ENCODE results near the gene ACOT11. TPM values are rescaled to one million over a fixed set of nuclear protein-coding genes. Genes with fewer than 3 reads are reported as not detected.

ACOT11 gene
- total RNA-seq, 1 experiment from 2014 or later, result 1.9 TPM

DNA sequence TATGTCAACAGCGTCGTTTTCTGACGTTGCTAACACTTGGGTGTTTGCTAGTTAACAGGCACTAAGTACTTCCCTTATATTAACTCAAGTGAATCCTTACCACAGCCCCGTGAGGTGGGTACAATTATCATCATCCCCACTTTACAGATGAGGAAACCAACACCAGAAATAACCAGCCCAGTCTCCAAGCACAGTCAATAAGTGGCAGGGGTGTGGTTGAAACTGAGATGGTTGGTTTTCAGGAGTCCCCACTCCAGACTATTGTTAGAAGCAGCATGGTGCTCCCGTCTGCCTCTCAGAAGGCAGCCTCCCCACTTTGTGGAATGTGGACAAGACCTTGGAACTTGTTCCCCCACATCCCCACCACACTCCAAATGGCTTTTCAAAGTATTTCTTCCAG, 45.7 kb upstream of the ACOT11 start:
- H3K4me3 ChIP-seq (ENCODE audit: low read depth in 2 of 2, low read length in 2 of 2), result no peak overlapping the region
- peaks cover 5% of the 10 kb centered on the region for H3K4me1 ChIP-seq (ENCODE audit: control insufficient read depth, insufficient read depth, low read length)
- intact Hi-C loops (cut with micrococcal nuclease; ENCODE audit: unreplicated experiment) (no loop called here), in situ Hi-C loops (cut with HindIII; ENCODE audit: low pct_unique_long_range_greater_than_20kb, low sequenced_read_pairs) (no loop called here)
- no peaks in the 10 kb centered on the region for H3K36me3 ChIP-seq (ENCODE audit: control insufficient read depth, insufficient read depth, low read length)
- TF ChIP-seq REST (IDR thresholded peaks at IDR 0.05; ENCODE audit: insufficient read depth in 1 of 2, low read depth in 2 of 2, low read length in 1 of 2) (no peak), SIN3A (IDR thresholded peaks at IDR 0.05; ENCODE audit: borderline replicate concordance, insufficient read depth, low read depth, low read length) (no peak), TCF7L2 (IDR thresholded peaks at IDR 0.05; ENCODE audit: low read depth, low read length) (no peak), CTCF (IDR thresholded peaks at IDR 0.05) (no peak), POLR2AphosphoS5 (IDR thresholded peaks at IDR 0.05; ENCODE audit: low read depth, low read length) (no peak)
- BruUV-seq (replicated peaks), result no TSS peak
- CTCF ChIA-PET, result no interaction called here
- H3K27ac ChIP-seq (ENCODE audit: low read length), result no peak overlapping the region
- POLR2A ChIA-PET, result no interaction called here
- no peak for ATAC-seq
- H3K9me3 ChIP-seq (ENCODE audit: control insufficient read depth, insufficient read depth, low read depth, low read length), result peaks cover 2% of the 10 kb centered on the region; the same call in 1 of the 2 replicates
- 0 out of 2 replicates have a peak, but pooled peaks cover 2% of the 10 kb centered on the region for H3K27me3 ChIP-seq (ENCODE audit: control insufficient read depth, insufficient read depth, low read length)
- no peak for DNase-seq (ENCODE audit: low read depth, low spot score)

GRCh38 chr1:54506594-54506993, 41.4 kb upstream of the ACOT11 start:
- intact Hi-C loops (cut with micrococcal nuclease; ENCODE audit: unreplicated experiment) (no loop called here), in situ Hi-C loops (cut with HindIII; ENCODE audit: low pct_unique_long_range_greater_than_20kb, low sequenced_read_pairs) (no loop called here)
- H3K9me3 ChIP-seq (ENCODE audit: control insufficient read depth, insufficient read depth, low read depth, low read length), result no peaks in the 10 kb centered on the region
- POLR2A ChIA-PET, result no interaction called here
- DNase-seq (ENCODE audit: low read depth, low spot score), result no peak
- H3K36me3 ChIP-seq (ENCODE audit: control insufficient read depth, insufficient read depth, low read length), result no peaks in the 10 kb centered on the region
- 0 out of 2 replicates have a peak, but pooled peaks cover 2% of the 10 kb centered on the region for H3K27me3 ChIP-seq (ENCODE audit: control insufficient read depth, insufficient read depth, low read length)
- no peak for ATAC-seq
- no peak overlapping the region for H3K27ac ChIP-seq (ENCODE audit: low read length)
- no TSS peak for BruUV-seq (replicated peaks)
- CTCF ChIA-PET, result no interaction called here
- TF ChIP-seq REST (IDR thresholded peaks at IDR 0.05; ENCODE audit: insufficient read depth in 1 of 2, low read depth in 2 of 2, low read length in 1 of 2), result no peak
- TF ChIP-seq SIN3A (IDR thresholded peaks at IDR 0.05; ENCODE audit: borderline replicate concordance, insufficient read depth, low read depth, low read length), result no peak
- no peak for TF ChIP-seq TCF7L2 (IDR thresholded peaks at IDR 0.05; ENCODE audit: low read depth, low read length)
- no peak for TF ChIP-seq CTCF (IDR thresholded peaks at IDR 0.05)
- TF ChIP-seq POLR2AphosphoS5 (IDR thresholded peaks at IDR 0.05; ENCODE audit: low read depth, low read length), result no peak
- H3K4me3 ChIP-seq (ENCODE audit: low read depth in 2 of 2, low read length in 2 of 2), result no peak overlapping the region
- H3K4me1 ChIP-seq (ENCODE audit: control insufficient read depth, insufficient read depth, low read length), result no peaks in the 10 kb centered on the region
